Measurements from ENCODE around the gene GBX1. TPM values are rescaled to one million over a fixed set of nuclear protein-coding genes. Genes with fewer than 3 reads are reported as not detected.

The GBX1 gene
- total RNA-seq, 1 experiment from 2014 or later: not detected

GRCh38 chr7:151188252-151188542 is 20.7 kb upstream of the GBX1 start:
- Histone ChIP-seq H3K4me1 (no peaks in the 10 kb centered on the region), H3K27me3 (replicated peaks; ENCODE audit: control insufficient read depth, insufficient read depth, low read length) (no peaks in the 10 kb centered on the region; the same call in 1 of the 2 replicates), H3K9me3 (no peaks in the 10 kb centered on the region), H3K4me3 (ENCODE audit: low read depth, low read length) (no peak overlapping the region), H3K36me3 (ENCODE audit: control insufficient read depth, insufficient read depth, low read length) (no peaks in the 10 kb centered on the region)
- Mint-ChIP-seq H3K27ac (ENCODE audit: unreplicated experiment) (no peak overlapping the region), H3K9me3 (ENCODE audit: unreplicated experiment) (no peaks in the 10 kb centered on the region), H3K4me3 (ENCODE audit: unreplicated experiment) (no peak overlapping the region), H3K27me3 (ENCODE audit: insufficient read depth, unreplicated experiment) (peaks cover 12% of the 10 kb centered on the region), H3K36me3 (ENCODE audit: insufficient read depth, unreplicated experiment) (no peaks in the 10 kb centered on the region), H3K4me1 (ENCODE audit: low read depth, unreplicated experiment) (no peaks in the 10 kb centered on the region)
- DNase-seq: no peak
- no peak for TF ChIP-seq CTCF (IDR thresholded peaks at IDR 0.05; ENCODE audit: insufficient read depth in 1 of 2, low read depth in 1 of 2, low read length in 1 of 2, severe bottlenecking in 1 of 2, unreplicated experiment in 1 of 2)
- BruUV-seq (replicated peaks): no TSS peak
- ChIA-PET CTCF (no interaction called here), POLR2A (no interaction called here)
- intact Hi-C loops (cut with micrococcal nuclease; ENCODE audit: unreplicated experiment): no loop called here

- Mint-ChIP-seq H3K4me3 (ENCODE audit: unreplicated experiment) (no peak overlapping the region), H3K4me1 (ENCODE audit: low read depth, unreplicated experiment) (no peaks in the 10 kb centered on the region), H3K27ac (ENCODE audit: unreplicated experiment) (no peak overlapping the region), H3K36me3 (ENCODE audit: insufficient read depth, unreplicated experiment) (no peaks in the 10 kb centered on the region), H3K9me3 (ENCODE audit: unreplicated experiment) (no peaks in the 10 kb centered on the region), H3K27me3 (ENCODE audit: insufficient read depth, unreplicated experiment) (peaks cover 12% of the 10 kb centered on the region)
- ChIA-PET POLR2A (no interaction called here), CTCF (no interaction called here)
- no TSS peak for BruUV-seq (replicated peaks)
- TF ChIP-seq CTCF (IDR thresholded peaks at IDR 0.05; ENCODE audit: insufficient read depth in 1 of 2, low read depth in 1 of 2, low read length in 1 of 2, severe bottlenecking in 1 of 2, unreplicated experiment in 1 of 2): no peak
- H3K27me3 ChIP-seq (replicated peaks; ENCODE audit: control insufficient read depth, insufficient read depth, low read length): no peaks in the 10 kb centered on the region; the same call in 1 of the 2 replicates
- no peak for DNase-seq
- H3K9me3 ChIP-seq: no peaks in the 10 kb centered on the region
- H3K4me1 ChIP-seq: no peaks in the 10 kb centered on the region
- no peak overlapping the region for H3K4me3 ChIP-seq (ENCODE audit: low read depth, low read length)
- no peaks in the 10 kb centered on the region for H3K36me3 ChIP-seq (ENCODE audit: control insufficient read depth, insufficient read depth, low read length)
- intact Hi-C loops (cut with micrococcal nuclease; ENCODE audit: unreplicated experiment): no loop called here
Observed at GRCh38 chr7:151187409-151188251, 20.1 kb upstream of the GBX1 start.

- no peaks in the 10 kb centered on the region for H3K4me1 ChIP-seq
- DNase-seq: no peak
- intact Hi-C loops (cut with micrococcal nuclease; ENCODE audit: unreplicated experiment): no loop called here
- ChIA-PET CTCF (no interaction called here), POLR2A (no interaction called here)
- H3K9me3 ChIP-seq: no peaks in the 10 kb centered on the region
- no peaks in the 10 kb centered on the region; the same call in 1 of the 2 replicates for H3K27me3 ChIP-seq (replicated peaks; ENCODE audit: control insufficient read depth, insufficient read depth, low read length)
- no peaks in the 10 kb centered on the region for H3K9me3 Mint-ChIP-seq (ENCODE audit: unreplicated experiment)
- no peaks in the 10 kb centered on the region for H3K4me1 Mint-ChIP-seq (ENCODE audit: low read depth, unreplicated experiment)
- no peaks in the 10 kb centered on the region for H3K36me3 Mint-ChIP-seq (ENCODE audit: insufficient read depth, unreplicated experiment)
- H3K4me3 ChIP-seq (ENCODE audit: low read depth, low read length): no peak within 1 kb of the TSS
- no peaks in the 10 kb centered on the region for H3K36me3 ChIP-seq (ENCODE audit: control insufficient read depth, insufficient read depth, low read length)
- BruUV-seq (replicated peaks): no TSS peak
- no peak within 1 kb of the TSS for H3K4me3 Mint-ChIP-seq (ENCODE audit: unreplicated experiment)
- no peak within 1 kb of the TSS for H3K27ac Mint-ChIP-seq (ENCODE audit: unreplicated experiment)
- peaks cover 12% of the 10 kb centered on the region for H3K27me3 Mint-ChIP-seq (ENCODE audit: insufficient read depth, unreplicated experiment)
- no peak for TF ChIP-seq CTCF (IDR thresholded peaks at IDR 0.05; ENCODE audit: insufficient read depth in 1 of 2, low read depth in 1 of 2, low read length in 1 of 2, severe bottlenecking in 1 of 2, unreplicated experiment in 1 of 2)
Observed at GRCh38 chr7:151186640-151187408, 19.3 kb upstream of the GBX1 start, which contains the start of gene ASB10. Gene ASB10 (minus strand): TSS chr7:151187250. CDS start chr7:151187130, 120 bp downstream.
